Measurements from ENCODE around the gene USP54. TPM values are rescaled to one million over a fixed set of nuclear protein-coding genes. Genes with fewer than 3 reads are reported as not detected.
A peak's percentile ranks its signal among the peaks of the same experiment; 100 is the strongest.

Gene USP54
- polyA plus RNA-seq, 1 donor from 2014 or later: 12.7 TPM

GRCh38 chr10:73495226-73495883 lies 95.8 kb downstream of the USP54 start:
- peak overlapping the region; percentile 99 for H3K4me3 ChIP-seq (ENCODE audit: low read length)
- TF ChIP-seq POLR2AphosphoS5 (IDR thresholded peaks at IDR 0.05) (peak; percentile 22), CTCF (IDR thresholded peaks at IDR 0.05; ENCODE audit: poor library complexity, severe bottlenecking) (no peak), SMC3 (conservative IDR thresholded peaks at IDR 0.05; ENCODE audit: poor library complexity) (no peak), EZH2 (IDR thresholded peaks at IDR 0.05; ENCODE audit: borderline replicate concordance, insufficient read depth, low read length, poor library complexity, severe bottlenecking) (no peak), EP300 (conservative IDR thresholded peaks at IDR 0.05; ENCODE audit: poor library complexity, severe bottlenecking) (no peak), REST (IDR thresholded peaks at IDR 0.05; ENCODE audit: borderline replicate concordance) (peak; percentile 77), TAF1 (IDR thresholded peaks at IDR 0.05; ENCODE audit: low read depth) (peak; percentile 74), MXI1 (conservative IDR thresholded peaks at IDR 0.05; ENCODE audit: poor library complexity, severe bottlenecking) (peak; percentile 72), RAD21 (conservative IDR thresholded peaks at IDR 0.05) (no peak)
- no peaks in the 10 kb centered on the region for H3K9me2 ChIP-seq (ENCODE audit: insufficient read depth, low read length)
- peaks cover 10% of the 10 kb centered on the region for H3F3A ChIP-seq (ENCODE audit: insufficient read depth, low read length, poor library complexity, severe bottlenecking)
- H3K79me2 ChIP-seq (replicated peaks; ENCODE audit: insufficient read depth, low read length): peaks cover 46% of the 10 kb centered on the region
- peak overlapping the region; percentile 95 for H3K9ac ChIP-seq (ENCODE audit: low read length)
- H4K20me1 ChIP-seq (ENCODE audit: insufficient read depth): no peaks in the 10 kb centered on the region
- peak overlapping the region; percentile 94 for H3K27ac ChIP-seq (ENCODE audit: low read length)
- H2AFZ ChIP-seq (ENCODE audit: low read depth, low read length): peak overlapping the region; percentile 70
- no peaks in the 10 kb centered on the region for H3K27me3 ChIP-seq (ENCODE audit: insufficient read depth, low read depth, low read length)
- no peaks in the 10 kb centered on the region for H3K9me3 ChIP-seq (ENCODE audit: low read length)
- H3K36me3 ChIP-seq (ENCODE audit: insufficient read depth, low read length): no peaks in the 10 kb centered on the region
- H3K4me2 ChIP-seq (ENCODE audit: low read length): peak overlapping the region; percentile 100

- Histone ChIP-seq H3K27ac (ENCODE audit: low read length) (peak overlapping the region; percentile 94), H3K79me2 (replicated peaks; ENCODE audit: insufficient read depth, low read length) (peaks cover 51% of the 10 kb centered on the region), H3K9me3 (ENCODE audit: low read length) (no peaks in the 10 kb centered on the region), H3F3A (ENCODE audit: insufficient read depth, low read length, poor library complexity, severe bottlenecking) (peaks cover 10% of the 10 kb centered on the region), H2AFZ (ENCODE audit: low read depth, low read length) (peak overlapping the region; percentile 70), H3K36me3 (ENCODE audit: insufficient read depth, low read length) (no peaks in the 10 kb centered on the region), H3K4me2 (ENCODE audit: low read length) (peak overlapping the region; percentile 100), H3K27me3 (ENCODE audit: insufficient read depth, low read depth, low read length) (no peaks in the 10 kb centered on the region), H3K9ac (ENCODE audit: low read length) (peak overlapping the region; percentile 95), H3K4me3 (ENCODE audit: low read length) (peak overlapping the region; percentile 99), H4K20me1 (ENCODE audit: insufficient read depth) (no peaks in the 10 kb centered on the region), H3K9me2 (ENCODE audit: insufficient read depth, low read length) (no peaks in the 10 kb centered on the region)
- TF ChIP-seq REST (IDR thresholded peaks at IDR 0.05; ENCODE audit: borderline replicate concordance) (no peak), CTCF (IDR thresholded peaks at IDR 0.05; ENCODE audit: poor library complexity, severe bottlenecking) (no peak), RAD21 (conservative IDR thresholded peaks at IDR 0.05) (no peak), EZH2 (IDR thresholded peaks at IDR 0.05; ENCODE audit: borderline replicate concordance, insufficient read depth, low read length, poor library complexity, severe bottlenecking) (no peak), SMC3 (conservative IDR thresholded peaks at IDR 0.05; ENCODE audit: poor library complexity) (no peak), POLR2AphosphoS5 (IDR thresholded peaks at IDR 0.05) (no peak), EP300 (conservative IDR thresholded peaks at IDR 0.05; ENCODE audit: poor library complexity, severe bottlenecking) (no peak), MXI1 (conservative IDR thresholded peaks at IDR 0.05; ENCODE audit: poor library complexity, severe bottlenecking) (no peak), TAF1 (IDR thresholded peaks at IDR 0.05; ENCODE audit: low read depth) (no peak)
Observed at GRCh38 chr10:73494877-73495225, 96.3 kb downstream of the USP54 start.

All from neural cell (in vitro differentiated cells).